Neural cell (in vitro differentiated cells): Measurements from ENCODE around the gene CPNE1.

Experiments used
- CTCF ChIP-seq: fragments of 450-650 bp; IDR thresholded peaks from 2 replicates; pipeline ENCODE4 v1.5.1; 2014; ENCODE audit warnings: antibody characterized with exemption, mild to moderate bottlenecking, moderate library complexity; ENCODE audit not compliant: poor library complexity, severe bottlenecking
- EZH2 ChIP-seq: fragments of 200-600, 300-800 bp; shearing (Covaris generic), sonication (generic); IDR thresholded peaks from 2 replicates; pipeline ENCODE4 v1.6.1; 2014; ENCODE audit warnings: antibody characterized with exemption, low read length, borderline replicate concordance, mild to moderate bottlenecking; ENCODE audit not compliant: insufficient read depth, poor library complexity, severe bottlenecking
- POLR2AphosphoS5 ChIP-seq: IDR thresholded peaks from 2 replicates; pipeline ENCODE4 v1.6.1; 2012
- RAD21 ChIP-seq: fragments of 450-650 bp; conservative IDR thresholded peaks from 2 replicates; pipeline ENCODE4 v1.6.1; 2014; ENCODE audit warnings: antibody characterized with exemption, mild to moderate bottlenecking, moderate library complexity

- TF ChIP-seq RAD21 (no peak), CTCF (no peak), EZH2 (no peak), POLR2AphosphoS5 (no peak)
Observed at GRCh38 chr20:35702051-35702823, 37.5 kb upstream of the CPNE1 start.
